ENCODE measurements around the gene PSMB5. TPM values are rescaled to one million over a fixed set of nuclear protein-coding genes. Genes with fewer than 3 reads are reported as not detected.
A peak's percentile ranks its signal among the peaks of the same experiment; 100 is the strongest.

Gene PSMB5
- total RNA-seq, 3 donors from 2014 or later (not counting 1 experiment from before 2014, with no cell fraction given), result 15.7 to 19.1 (median 16.4) TPM

DNA sequence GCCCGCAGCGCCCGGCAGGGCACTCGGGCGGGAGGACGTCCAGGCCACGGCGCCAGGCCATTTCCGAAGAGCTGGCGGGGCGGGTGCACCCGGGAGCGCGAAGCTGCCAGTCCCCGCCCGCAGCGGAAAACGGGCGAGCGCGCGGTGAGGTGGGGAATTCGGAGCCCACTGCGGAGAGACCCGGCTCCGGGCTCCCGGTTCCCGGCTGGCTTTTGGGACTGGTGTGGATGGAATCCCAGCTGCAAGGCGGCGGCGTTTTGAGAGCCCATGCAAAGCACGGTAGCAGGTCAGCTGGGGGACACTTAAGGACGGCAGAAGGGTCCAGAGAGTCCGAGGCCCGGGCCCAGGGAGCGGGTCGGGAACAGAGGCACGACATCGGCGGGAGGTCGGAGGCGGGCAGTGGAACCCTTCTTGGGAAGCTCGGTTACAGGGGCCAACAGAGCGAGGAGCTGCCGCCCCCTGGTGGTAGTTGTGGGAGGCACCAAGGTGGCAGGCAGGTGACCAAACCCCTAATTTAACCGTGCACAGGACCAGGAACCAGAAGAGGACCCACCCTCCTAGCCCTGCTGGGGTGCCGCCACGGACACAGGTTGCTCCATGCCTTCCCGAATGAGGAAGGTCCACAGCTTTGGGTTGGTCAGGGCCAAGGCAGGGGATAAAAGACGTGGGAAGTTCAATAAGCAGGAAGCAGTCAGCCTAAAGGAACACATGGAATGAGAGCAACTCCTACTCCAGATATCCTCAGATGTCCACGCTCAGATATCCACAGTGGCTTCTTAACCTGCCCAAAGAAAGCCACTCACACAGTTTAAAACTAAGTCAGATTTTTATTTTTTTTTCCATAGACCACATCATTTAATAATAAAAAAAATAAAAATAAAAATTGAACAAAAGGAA is 23.3 kb upstream of the PSMB5 start:
- peaks cover 7% of the 10 kb centered on the region for H3K36me3 Mint-ChIP-seq
- 3% methylated on average over 51 of the region's 51 CpGs for WGBS (ENCODE audit: insufficient coverage)

DNA sequence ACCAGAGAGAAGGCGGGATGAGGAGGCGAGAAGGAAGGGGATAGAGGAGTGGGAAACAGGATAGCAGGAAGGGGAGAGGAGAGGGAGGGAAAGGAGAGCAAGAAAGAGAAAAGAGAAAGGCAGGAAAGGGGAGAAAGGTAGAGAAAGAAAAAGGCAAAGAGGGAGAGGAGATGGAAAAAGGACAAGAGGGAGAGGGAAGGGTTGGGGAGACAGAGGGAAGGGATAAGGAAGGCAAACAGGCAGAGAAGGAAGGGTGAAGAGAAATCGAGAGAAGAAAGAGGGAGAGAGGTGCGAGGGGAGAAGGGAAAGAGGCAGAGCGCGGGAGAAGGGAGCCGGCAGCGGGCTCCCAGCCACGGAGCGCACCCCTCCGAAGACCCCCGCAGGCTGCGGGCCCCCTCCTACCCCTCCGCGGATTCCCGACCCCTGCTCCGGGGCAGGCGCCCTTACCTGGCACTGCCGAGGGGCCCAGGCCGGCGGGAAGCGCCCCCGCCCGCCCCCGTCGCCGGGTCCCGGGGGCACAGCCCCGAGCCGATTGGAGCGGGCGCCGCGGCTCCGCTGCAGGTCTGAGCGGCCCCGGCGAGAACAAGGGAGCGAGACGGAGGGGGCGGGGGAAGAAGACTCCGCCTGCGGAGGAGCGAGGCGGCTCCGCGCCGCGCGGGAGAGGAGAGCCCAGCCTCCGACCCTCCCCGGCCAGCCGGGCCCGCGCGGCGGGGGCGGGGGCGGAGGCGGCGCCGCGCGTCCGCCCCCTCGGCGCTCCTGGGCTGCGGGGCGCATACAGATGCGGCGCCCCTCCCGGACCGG is 22.5 kb upstream of the PSMB5 start, which contains the start of gene CDH24:
Gene CDH24 (minus strand): TSS at position 565 of the 801 bp plus-strand sequence. CDS start 1,787 bp downstream, outside the sequence.
- Mint-ChIP-seq H3K4me1 (peaks cover 17 to 27% of the 10 kb centered on the region in 2 donors), H3K27me3 (ENCODE audit: low read depth in 2 of 2) (peaks cover 0 to 3% of the 10 kb centered on the region in 2 donors), H3K27ac (peak within 1 kb of the TSS; percentile 61 to 91), H3K36me3 (peaks cover 7% of the 10 kb centered on the region), H3K9me3 (no peaks in the 10 kb centered on the region), H3K4me3 (peak within 1 kb of the TSS; percentile 90)
- H3K27me3 ChIP-seq (ENCODE audit: control insufficient read depth, insufficient read depth, low read length), result no peaks in the 10 kb centered on the region
- peaks cover 18% of the 10 kb centered on the region for H3K4me1 ChIP-seq (ENCODE audit: control insufficient read depth, insufficient read depth, low read length)
- DNase-seq, result peak; percentile 63 to 82
- 2% methylated on average over 73 of the region's 73 CpGs for WGBS (ENCODE audit: insufficient coverage)
- peaks cover 24% of the 10 kb centered on the region for H3K36me3 ChIP-seq (ENCODE audit: control insufficient read depth, insufficient read depth, low read length)
- TF ChIP-seq, protein P1, sequence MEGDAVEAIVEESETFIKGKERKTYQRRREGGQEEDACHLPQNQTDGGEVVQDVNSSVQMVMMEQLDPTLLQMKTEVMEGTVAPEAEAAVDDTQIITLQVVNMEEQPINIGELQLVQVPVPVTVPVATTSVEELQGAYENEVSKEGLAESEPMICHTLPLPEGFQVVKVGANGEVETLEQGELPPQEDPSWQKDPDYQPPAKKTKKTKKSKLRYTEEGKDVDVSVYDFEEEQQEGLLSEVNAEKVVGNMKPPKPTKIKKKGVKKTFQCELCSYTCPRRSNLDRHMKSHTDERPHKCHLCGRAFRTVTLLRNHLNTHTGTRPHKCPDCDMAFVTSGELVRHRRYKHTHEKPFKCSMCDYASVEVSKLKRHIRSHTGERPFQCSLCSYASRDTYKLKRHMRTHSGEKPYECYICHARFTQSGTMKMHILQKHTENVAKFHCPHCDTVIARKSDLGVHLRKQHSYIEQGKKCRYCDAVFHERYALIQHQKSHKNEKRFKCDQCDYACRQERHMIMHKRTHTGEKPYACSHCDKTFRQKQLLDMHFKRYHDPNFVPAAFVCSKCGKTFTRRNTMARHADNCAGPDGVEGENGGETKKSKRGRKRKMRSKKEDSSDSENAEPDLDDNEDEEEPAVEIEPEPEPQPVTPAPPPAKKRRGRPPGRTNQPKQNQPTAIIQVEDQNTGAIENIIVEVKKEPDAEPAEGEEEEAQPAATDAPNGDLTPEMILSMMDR (IDR thresholded peaks at IDR 0.05), result no peak
- no peak within 1 kb of the TSS for H3K27ac ChIP-seq (ENCODE audit: low read length)
- intact Hi-C loops (cut with micrococcal nuclease), result loop anchor here (1.0 to 10.0 kb wide), 4 partner anchors 50 to 672 kb away; partner anchors contain the start of gene PRMT5
- no peaks in the 10 kb centered on the region for H3K9me3 ChIP-seq (ENCODE audit: control insufficient read depth, insufficient read depth, low read length)
- peak within 1 kb of the TSS; percentile 58 for H3K4me3 ChIP-seq (ENCODE audit: low read length)
- ATAC-seq, result peak; percentile 75 to 82 (median 75)

More for the DNA sequence above, 23.3 kb upstream of the PSMB5 start:
- ATAC-seq (peak; percentile 72 to 83 (median 73)), DNase-seq (peak; percentile 86 to 94)
- H3K4me3 Mint-ChIP-seq, result peak overlapping the region; percentile 82
- Histone ChIP-seq H3K9me3 (ENCODE audit: control insufficient read depth, insufficient read depth, low read length) (no peaks in the 10 kb centered on the region), H3K4me3 (ENCODE audit: low read length) (peak overlapping the region; percentile 58), H3K27me3 (ENCODE audit: control insufficient read depth, insufficient read depth, low read length) (no peaks in the 10 kb centered on the region), H3K4me1 (ENCODE audit: control insufficient read depth, insufficient read depth, low read length) (peaks cover 18% of the 10 kb centered on the region), H3K27ac (ENCODE audit: low read length) (no peak overlapping the region), H3K36me3 (ENCODE audit: control insufficient read depth, insufficient read depth, low read length) (peaks cover 33% of the 10 kb centered on the region)
- H3K4me1 Mint-ChIP-seq, result peaks cover 17 to 27% of the 10 kb centered on the region in 2 donors
- H3K27ac Mint-ChIP-seq, result peak overlapping the region; percentile 60 to 74
- peaks cover 0 to 3% of the 10 kb centered on the region in 2 donors for H3K27me3 Mint-ChIP-seq (ENCODE audit: low read depth in 2 of 2)
- no peaks in the 10 kb centered on the region for H3K9me3 Mint-ChIP-seq
- intact Hi-C loops (cut with micrococcal nuclease), result loop anchor here (1.0 to 10.0 kb wide), 7 partner anchors 51 to 673 kb away; partner anchors contain the start of gene PRMT5
- TF ChIP-seq, protein P1 (IDR thresholded peaks at IDR 0.05), result peak; percentile 98

DNA sequence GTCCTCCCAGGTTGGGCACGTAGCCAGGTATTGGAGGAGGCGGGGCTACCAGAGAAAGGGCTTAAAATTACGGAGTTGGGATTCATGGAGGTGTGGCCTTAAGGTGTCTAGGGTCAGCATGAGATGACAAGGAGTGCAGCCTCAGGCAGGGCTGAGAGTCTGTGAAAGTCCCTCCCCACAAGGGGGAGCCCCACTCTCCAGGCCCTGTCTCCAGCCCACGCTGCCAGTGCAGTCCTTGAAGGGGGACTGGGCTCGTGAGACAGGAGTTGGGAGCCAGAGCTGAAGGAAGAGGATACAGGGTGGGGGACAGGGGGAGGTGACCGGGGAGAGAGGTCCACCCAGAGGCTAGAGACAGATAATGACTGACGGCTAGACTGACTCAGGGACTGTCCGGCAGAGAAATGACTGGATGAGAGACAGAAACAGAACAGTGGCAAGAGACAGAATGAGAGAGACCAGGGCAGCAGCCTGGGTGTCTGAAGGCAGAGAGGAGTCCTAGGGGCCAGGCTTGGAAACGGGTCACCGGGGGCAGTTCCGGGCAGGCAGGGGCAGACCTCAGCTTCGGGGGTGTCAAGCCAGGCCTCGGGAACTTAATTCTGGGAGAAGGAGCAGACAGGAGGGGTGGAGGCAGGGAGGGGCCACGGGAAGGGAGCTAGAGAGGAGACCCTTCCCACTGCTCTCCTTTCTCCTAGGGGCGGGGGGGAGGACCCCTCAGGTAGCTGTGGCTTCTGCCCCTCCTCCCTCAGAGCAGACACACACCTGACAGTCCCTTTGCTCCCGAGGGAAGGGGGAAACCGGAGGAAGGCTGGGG is 21.6 kb upstream of the PSMB5 start:
- H3K27me3 ChIP-seq (ENCODE audit: control insufficient read depth, insufficient read depth, low read length), result no peaks in the 10 kb centered on the region
- peak; percentile 68 to 79 (median 73) for ATAC-seq
- H3K4me1 ChIP-seq (ENCODE audit: control insufficient read depth, insufficient read depth, low read length), result peaks cover 18% of the 10 kb centered on the region
- H3K4me1 Mint-ChIP-seq, result peaks cover 17 to 27% of the 10 kb centered on the region in 2 donors
- peak overlapping the region; percentile 90 for H3K4me3 Mint-ChIP-seq
- H3K36me3 ChIP-seq (ENCODE audit: control insufficient read depth, insufficient read depth, low read length), result peaks cover 21% of the 10 kb centered on the region
- no peak overlapping the region for H3K4me3 ChIP-seq (ENCODE audit: low read length)
- DNase-seq, result peak; percentile 67 to 85
- H3K36me3 Mint-ChIP-seq, result peaks cover 7% of the 10 kb centered on the region
- no peaks in the 10 kb centered on the region for H3K9me3 Mint-ChIP-seq
- H3K27me3 Mint-ChIP-seq (ENCODE audit: low read depth in 2 of 2), result peaks cover 0 to 3% of the 10 kb centered on the region in 2 donors
- H3K27ac ChIP-seq (ENCODE audit: low read length), result no peak overlapping the region
- 17% methylated on average over 14 of the region's 17 CpGs for WGBS (ENCODE audit: insufficient coverage)
- H3K9me3 ChIP-seq (ENCODE audit: control insufficient read depth, insufficient read depth, low read length), result no peaks in the 10 kb centered on the region
- TF ChIP-seq, protein P1 (IDR thresholded peaks at IDR 0.05), result peak; percentile 66
- H3K27ac Mint-ChIP-seq, result peak overlapping the region; percentile 61 to 91
- intact Hi-C loops (cut with micrococcal nuclease), result loop anchor here (5.0 to 10.0 kb wide), 3 partner anchors 49 to 672 kb away; no protein-coding TSS in a partner anchor
